Lower leg skin (tissue), 3 donors: ENCODE results near the gene GJC1.

Experiments
- POLR2A ChIP-seq, 2 donors: fragments of 450-650 bp; IDR thresholded peaks; one replicate each; pipeline ENCODE4 v1.6.1; 2016 to 2017; ENCODE audit warnings: antibody characterized with exemption in 2 of 2, mild to moderate bottlenecking in 1 of 2, moderate library complexity in 1 of 2
- TF ChIP-seq, protein P1 (sequence below), 3 donors: fragments of 450-650 bp; IDR thresholded peaks; one replicate each; pipeline ENCODE4 v1.5.1; 2016; ENCODE audit warnings: antibody characterized with exemption in 3 of 3, mild to moderate bottlenecking in 3 of 3, moderate library complexity in 2 of 3

- TF ChIP-seq, protein P1, sequence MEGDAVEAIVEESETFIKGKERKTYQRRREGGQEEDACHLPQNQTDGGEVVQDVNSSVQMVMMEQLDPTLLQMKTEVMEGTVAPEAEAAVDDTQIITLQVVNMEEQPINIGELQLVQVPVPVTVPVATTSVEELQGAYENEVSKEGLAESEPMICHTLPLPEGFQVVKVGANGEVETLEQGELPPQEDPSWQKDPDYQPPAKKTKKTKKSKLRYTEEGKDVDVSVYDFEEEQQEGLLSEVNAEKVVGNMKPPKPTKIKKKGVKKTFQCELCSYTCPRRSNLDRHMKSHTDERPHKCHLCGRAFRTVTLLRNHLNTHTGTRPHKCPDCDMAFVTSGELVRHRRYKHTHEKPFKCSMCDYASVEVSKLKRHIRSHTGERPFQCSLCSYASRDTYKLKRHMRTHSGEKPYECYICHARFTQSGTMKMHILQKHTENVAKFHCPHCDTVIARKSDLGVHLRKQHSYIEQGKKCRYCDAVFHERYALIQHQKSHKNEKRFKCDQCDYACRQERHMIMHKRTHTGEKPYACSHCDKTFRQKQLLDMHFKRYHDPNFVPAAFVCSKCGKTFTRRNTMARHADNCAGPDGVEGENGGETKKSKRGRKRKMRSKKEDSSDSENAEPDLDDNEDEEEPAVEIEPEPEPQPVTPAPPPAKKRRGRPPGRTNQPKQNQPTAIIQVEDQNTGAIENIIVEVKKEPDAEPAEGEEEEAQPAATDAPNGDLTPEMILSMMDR (IDR thresholded peaks at IDR 0.05), result no peak
- TF ChIP-seq POLR2A (IDR thresholded peaks at IDR 0.05), result no peak
Measured at GRCh38 chr17:44776628-44777393, 53.3 kb downstream of the GJC1 start.
